HepG2 (cell line): ENCODE measurements around the gene RTN3. TPM values are rescaled to one million over a fixed set of nuclear protein-coding genes. Genes with fewer than 3 reads are reported as not detected.

ENCODE experiments used
- ARHGAP35 ChIP-seq: sonication (generic); formaldehyde crosslinking; IDR thresholded peaks from 2 replicates; pipeline ENCODE4 v1.9.0; 2022; ENCODE audit warnings: mild to moderate bottlenecking, inconsistent platforms, moderate library complexity, missing genetic modification reagents, borderline replicate concordance
- ATF6 ChIP-seq: sonication (generic); formaldehyde crosslinking; conservative IDR thresholded peaks from 2 replicates; pipeline ENCODE4 v1.4.0; 2020; ENCODE audit warnings: missing genetic modification reagents
- CHD2 ChIP-seq: IDR thresholded peaks from 2 replicates; pipeline ENCODE4 v1.6.1; 2011; ENCODE audit warnings: low read depth, low read length, improper control_type of control experiment
- ELF1 ChIP-seq: sonication (generic); formaldehyde crosslinking; IDR thresholded peaks from 2 replicates; pipeline ENCODE4 v1.4.0; 2020; ENCODE audit warnings: missing genetic modification reagents
- FOXP4 ChIP-seq: sonication (generic); formaldehyde crosslinking; IDR thresholded peaks from 2 replicates; pipeline ENCODE4 v1.4.0; 2020; ENCODE audit warnings: missing genetic modification reagents
- HDAC2 ChIP-seq: sonication (generic); formaldehyde crosslinking; IDR thresholded peaks from 2 replicates; pipeline ENCODE4 v1.4.0; 2020; ENCODE audit warnings: missing genetic modification reagents
- ISL2 ChIP-seq: sonication (generic); formaldehyde crosslinking; IDR thresholded peaks from 2 replicates; pipeline ENCODE4 v1.5.0; 2020; ENCODE audit warnings: missing genetic modification reagents
- MIER3 ChIP-seq: IDR thresholded peaks from 2 replicates; pipeline ENCODE4 v1.6.1; 2016; ENCODE audit warnings: missing compliant biosample characterization, borderline replicate concordance
- NCOA1 ChIP-seq: sonication (generic); formaldehyde crosslinking; IDR thresholded peaks from 2 replicates; pipeline ENCODE4 v1.9.0; 2021; ENCODE audit warnings: missing genetic modification reagents
- NFKBIZ ChIP-seq: IDR thresholded peaks from 2 replicates; pipeline ENCODE4 v1.6.1; 2018; ENCODE audit warnings: missing genetic modification reagents, missing compliant biosample characterization
- PHF20 ChIP-seq: sonication (generic); formaldehyde crosslinking; IDR thresholded peaks from 2 replicates; pipeline ENCODE4 v1.5.0; 2020; ENCODE audit warnings: mild to moderate bottlenecking, missing genetic modification reagents
- PHF5A ChIP-seq: IDR thresholded peaks from one replicate; pipeline ENCODE4 v1.6.1; 2018; ENCODE audit warnings: low read depth, missing genetic modification reagents; ENCODE audit not compliant: unreplicated experiment
- RBAK ChIP-seq: sonication (generic); formaldehyde crosslinking; IDR thresholded peaks from 2 replicates; pipeline ENCODE4 v1.5.1; 2020; ENCODE audit warnings: mild to moderate bottlenecking, missing genetic modification reagents
- SNAPC2 ChIP-seq: sonication (generic); formaldehyde crosslinking; IDR thresholded peaks from 2 replicates; pipeline ENCODE4 v1.8.1; 2022; ENCODE audit warnings: mild to moderate bottlenecking, missing genetic modification reagents
- SP140L ChIP-seq: sonication (generic); formaldehyde crosslinking; IDR thresholded peaks from 2 replicates; pipeline ENCODE4 v1.4.0; 2020; ENCODE audit warnings: missing genetic modification reagents, borderline replicate concordance
- STAT6 ChIP-seq: sonication (generic); formaldehyde crosslinking; IDR thresholded peaks from 2 replicates; pipeline ENCODE4 v1.4.0; 2020; ENCODE audit warnings: missing genetic modification reagents, mild to moderate bottlenecking, borderline replicate concordance
- TAF1 ChIP-seq: sonication (generic); formaldehyde crosslinking; IDR thresholded peaks from 2 replicates; pipeline ENCODE4 v1.4.0; 2020; ENCODE audit warnings: missing genetic modification reagents
- ZNF143 ChIP-seq: sonication (generic); formaldehyde crosslinking; IDR thresholded peaks from 2 replicates; pipeline ENCODE4 v1.4.0; 2020; ENCODE audit warnings: missing genetic modification reagents
- ZNF264 ChIP-seq: sonication (generic); formaldehyde crosslinking; IDR thresholded peaks from 2 replicates; pipeline ENCODE4 v1.4.0; 2020; ENCODE audit warnings: missing genetic modification reagents
- ZNF468 ChIP-seq: sonication (generic); formaldehyde crosslinking; IDR thresholded peaks from 2 replicates; pipeline ENCODE4 v1.8.0; 2022; ENCODE audit warnings: mild to moderate bottlenecking, moderate library complexity, missing genetic modification reagents
- ZNF776 ChIP-seq: sonication (generic); formaldehyde crosslinking; IDR thresholded peaks from 2 replicates; pipeline ENCODE4 v1.4.0; 2020; ENCODE audit warnings: mild to moderate bottlenecking, missing genetic modification reagents
- polyA plus RNA-seq, 8 experiments: library from polyadenylated mRNA; depleted of rRNA in 3 of 8; stranded (reverse) in 7 of 8; unstranded in 1 of 8; fragments of >200 nt; fragmentation: Illumina TruSeq in 4 of 8; extraction: Trizol in 4 of 8; gene quantifications; 2 replicates each; pipeline versions ENCODE4 v1.2.1 to v1.2.3, GENCODE V29; 2011 to 2016; ENCODE audit warnings: low read depth in 4 of 8, missing spikeins in 1 of 8, mixed read lengths in 1 of 8; ENCODE audit not compliant: insufficient read depth in 1 of 8
- total RNA-seq, 5 experiments: library from RNA; depleted of rRNA; stranded (reverse); fragments of >200 nt; fragmentation: Illumina TruSeq; extraction: Trizol; gene quantifications; 2 replicates each; pipeline ENCODE4 v1.2.3, GENCODE V29; 2016; ENCODE audit warnings: low read depth in 1 of 5
- TF ChIP-seq, protein P1 (sequence below): IDR thresholded peaks from 2 replicates; pipeline ENCODE4 v1.6.1; 2016; ENCODE audit warnings: missing compliant biosample characterization, missing genetic modification reagents, borderline replicate concordance
- TF ChIP-seq, protein P2 (sequence below): sonication (generic); formaldehyde crosslinking; IDR thresholded peaks from 2 replicates; pipeline ENCODE4 v1.4.0; 2020; ENCODE audit warnings: mild to moderate bottlenecking, low read depth, missing genetic modification reagents

The RTN3 gene
- total and polyA plus RNA-seq, 2 of the 13 experiments (the other 11 are each of a cell fraction or from before 2014, with no cell fraction given) = 32.2 to 41.1 TPM

DNA sequence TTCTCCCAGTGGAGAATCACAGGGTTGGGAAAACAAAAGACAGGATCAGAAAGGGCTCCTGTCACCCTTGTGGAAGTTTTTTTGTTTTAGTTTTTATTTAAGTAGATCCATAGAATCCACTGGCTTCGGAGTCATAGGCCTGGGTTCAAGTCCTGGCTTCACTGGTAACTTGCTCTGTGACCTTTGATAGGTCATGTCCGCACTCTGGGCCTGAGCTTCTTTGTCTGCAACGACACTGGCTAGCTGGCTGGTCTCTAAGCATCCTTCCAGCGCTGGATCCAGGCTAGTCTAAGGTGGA, 85.9 kb downstream of the RTN3 start (continued):
- TF ChIP-seq FOXP4 (CRISPR knock-in tag) (no peak), TAF1 (no peak), SNAPC2 (no peak), ISL2 (CRISPR knock-in tag) (no peak), PHF5A (CRISPR knock-in tag) (no peak), NCOA1 (no peak), STAT6 (CRISPR knock-in tag) (no peak), ARHGAP35 (CRISPR knock-in tag) (no peak), PHF20 (CRISPR knock-in tag) (no peak), ATF6 (CRISPR knock-in tag) (no peak), CHD2 (no peak), MIER3 (CRISPR knock-in tag) (no peak), SP140L (no peak), ZNF468 (no peak), ZNF776 (CRISPR knock-in tag) (no peak), ZNF143 (CRISPR knock-in tag) (no peak), ZNF264 (CRISPR knock-in tag) (no peak), HDAC2 (CRISPR knock-in tag) (no peak), RBAK (CRISPR knock-in tag) (no peak), NFKBIZ (CRISPR knock-in tag) (no peak), ELF1 (CRISPR knock-in tag) (no peak)
- TF ChIP-seq, protein P1, sequence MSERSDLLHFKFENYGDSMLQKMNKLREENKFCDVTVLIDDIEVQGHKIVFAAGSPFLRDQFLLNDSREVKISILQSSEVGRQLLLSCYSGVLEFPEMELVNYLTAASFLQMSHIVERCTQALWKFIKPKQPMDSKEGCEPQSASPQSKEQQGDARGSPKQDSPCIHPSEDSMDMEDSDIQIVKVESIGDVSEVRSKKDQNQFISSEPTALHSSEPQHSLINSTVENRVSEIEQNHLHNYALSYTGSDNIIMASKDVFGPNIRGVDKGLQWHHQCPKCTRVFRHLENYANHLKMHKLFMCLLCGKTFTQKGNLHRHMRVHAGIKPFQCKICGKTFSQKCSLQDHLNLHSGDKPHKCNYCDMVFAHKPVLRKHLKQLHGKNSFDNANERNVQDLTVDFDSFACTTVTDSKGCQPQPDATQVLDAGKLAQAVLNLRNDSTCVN (CRISPR knock-in tag) = no peak
- TF ChIP-seq, protein P2, sequence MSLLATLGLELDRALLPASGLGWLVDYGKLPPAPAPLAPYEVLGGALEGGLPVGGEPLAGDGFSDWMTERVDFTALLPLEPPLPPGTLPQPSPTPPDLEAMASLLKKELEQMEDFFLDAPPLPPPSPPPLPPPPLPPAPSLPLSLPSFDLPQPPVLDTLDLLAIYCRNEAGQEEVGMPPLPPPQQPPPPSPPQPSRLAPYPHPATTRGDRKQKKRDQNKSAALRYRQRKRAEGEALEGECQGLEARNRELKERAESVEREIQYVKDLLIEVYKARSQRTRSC (CRISPR knock-in tag) = no peak
